Measurements from ENCODE around the gene SMURF2.

The SMURF2 gene

DNA sequence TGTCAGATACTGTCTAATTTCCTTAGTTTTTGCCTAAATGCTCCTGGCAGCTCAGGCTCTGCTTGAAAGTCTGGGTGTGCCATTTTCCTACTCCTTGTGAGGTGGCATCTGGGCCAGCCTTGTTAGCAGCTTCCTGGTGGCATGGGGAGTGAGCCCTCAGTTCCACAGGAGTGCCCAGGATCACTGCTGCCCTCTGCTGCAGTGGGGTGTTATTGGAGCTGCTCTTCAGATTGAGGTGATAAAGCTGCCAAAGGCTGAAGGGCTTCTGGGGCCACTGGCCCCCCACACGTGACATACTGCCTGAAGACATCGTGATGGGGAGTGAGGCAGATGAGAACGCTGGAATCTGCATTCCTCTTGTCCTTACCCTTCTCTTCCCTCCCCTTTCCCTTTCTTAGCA, 127.9 kb downstream of the SMURF2 start:
- Mint-ChIP-seq H3K27me3 (no peaks in the 10 kb centered on the region), H3K27ac (peak overlapping the region; percentile 16), H3K36me3 (peaks cover 7% of the 10 kb centered on the region), H3K9me3 (ENCODE audit: low read depth) (no peaks in the 10 kb centered on the region), H3K4me3 (no peak overlapping the region), H3K4me1 (ENCODE audit: low read depth) (no peaks in the 10 kb centered on the region)

DNA sequence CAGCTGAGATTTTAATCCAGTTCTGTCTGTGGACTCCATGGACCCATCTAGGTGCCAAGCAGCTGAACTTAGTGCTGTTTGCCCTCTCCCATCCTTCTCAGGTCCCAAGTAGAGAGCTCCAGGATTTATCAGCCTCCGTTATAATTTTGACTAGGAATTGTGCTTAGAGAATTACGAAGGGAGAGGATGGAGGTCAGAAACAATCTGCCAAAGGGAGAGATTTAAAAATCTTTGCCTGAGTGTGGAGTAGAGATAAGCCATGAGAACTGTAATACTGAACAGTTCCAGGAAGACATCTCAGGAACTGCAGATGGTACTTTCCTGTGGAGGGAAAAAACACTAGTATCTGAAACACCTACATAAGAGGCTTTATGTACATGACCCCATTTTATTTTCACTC, 128.3 kb downstream of the SMURF2 start:
- Mint-ChIP-seq H3K4me1 (ENCODE audit: low read depth) (no peaks in the 10 kb centered on the region), H3K9me3 (ENCODE audit: low read depth) (no peaks in the 10 kb centered on the region), H3K4me3 (no peak overlapping the region), H3K36me3 (peaks cover 9% of the 10 kb centered on the region), H3K27me3 (no peaks in the 10 kb centered on the region), H3K27ac (no peak overlapping the region)

DNA sequence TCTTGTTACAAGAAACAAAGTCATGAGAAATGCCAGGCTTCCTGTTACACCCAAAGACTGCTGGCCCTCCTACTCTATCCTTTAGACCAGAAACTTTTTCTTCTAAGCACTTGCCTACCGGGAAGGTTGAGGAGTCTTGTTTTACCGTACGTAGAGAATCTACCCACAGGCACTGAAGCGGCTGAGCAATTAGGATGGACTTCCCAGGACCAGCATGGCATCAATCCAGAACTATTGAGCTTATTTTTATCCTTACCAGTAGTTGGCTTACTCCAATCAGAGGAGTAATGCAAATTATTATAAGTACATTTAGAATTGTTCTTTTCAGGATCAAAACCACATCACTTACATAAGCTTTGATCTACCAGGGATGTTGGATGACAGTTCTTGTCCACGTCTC, 129.7 kb downstream of the SMURF2 start:
- no peaks in the 10 kb centered on the region for H3K4me1 Mint-ChIP-seq (ENCODE audit: low read depth)
- H3K27me3 Mint-ChIP-seq: no peaks in the 10 kb centered on the region
- H3K27ac Mint-ChIP-seq: peak overlapping the region; percentile 68
- no peaks in the 10 kb centered on the region for H3K9me3 Mint-ChIP-seq (ENCODE audit: low read depth)
- no peak overlapping the region for H3K4me3 Mint-ChIP-seq
- H3K36me3 Mint-ChIP-seq: peaks cover 9% of the 10 kb centered on the region

DNA sequence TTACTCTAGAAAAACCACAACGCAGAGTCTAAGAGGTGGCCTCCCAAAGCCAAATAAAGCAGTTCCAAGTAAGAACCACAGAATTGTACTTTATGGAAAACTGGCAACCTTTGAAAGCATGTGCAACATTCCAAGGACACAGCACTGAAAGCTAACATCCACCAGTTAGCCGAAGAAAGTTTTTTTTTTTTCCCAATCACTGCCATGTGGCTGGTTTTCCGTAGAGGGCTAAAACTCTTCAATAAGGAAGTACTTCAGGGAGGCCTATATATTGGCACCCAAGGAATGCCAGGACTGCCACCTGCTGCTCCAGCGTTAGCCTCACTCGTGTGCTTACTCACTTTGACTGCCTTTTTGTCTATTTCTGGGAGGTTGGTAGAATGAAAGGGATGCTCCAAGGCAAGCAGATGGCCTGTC, 130.1 kb downstream of the SMURF2 start:
- Mint-ChIP-seq H3K36me3 (peaks cover 9% of the 10 kb centered on the region), H3K27me3 (no peaks in the 10 kb centered on the region), H3K27ac (no peak overlapping the region), H3K9me3 (ENCODE audit: low read depth) (no peaks in the 10 kb centered on the region), H3K4me3 (no peak overlapping the region), H3K4me1 (ENCODE audit: low read depth) (no peaks in the 10 kb centered on the region)

DNA sequence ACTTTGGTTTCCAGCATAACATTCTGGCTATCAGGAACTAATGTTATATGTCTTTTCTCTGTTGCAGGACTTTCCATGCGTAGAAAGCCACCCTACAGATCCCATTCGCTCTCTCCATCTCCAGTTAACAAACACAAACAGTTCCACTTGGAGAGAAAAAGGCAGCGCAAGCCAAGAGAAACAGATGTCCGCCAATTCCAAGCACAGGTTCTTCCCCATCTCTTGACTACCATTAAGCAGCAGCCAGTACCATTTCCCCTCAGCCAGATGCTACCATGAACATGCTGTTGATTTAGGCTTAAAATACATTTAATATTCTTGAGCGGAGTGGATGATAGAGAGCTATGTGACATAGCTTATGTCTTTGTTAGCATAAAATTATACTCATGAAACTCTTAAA, 132.9 kb downstream of the SMURF2 start:
- Mint-ChIP-seq H3K4me1 (ENCODE audit: low read depth) (no peaks in the 10 kb centered on the region), H3K9me3 (ENCODE audit: low read depth) (no peaks in the 10 kb centered on the region), H3K36me3 (peaks cover 11% of the 10 kb centered on the region), H3K27me3 (no peaks in the 10 kb centered on the region), H3K27ac (peak overlapping the region; percentile 68), H3K4me3 (no peak overlapping the region)

DNA sequence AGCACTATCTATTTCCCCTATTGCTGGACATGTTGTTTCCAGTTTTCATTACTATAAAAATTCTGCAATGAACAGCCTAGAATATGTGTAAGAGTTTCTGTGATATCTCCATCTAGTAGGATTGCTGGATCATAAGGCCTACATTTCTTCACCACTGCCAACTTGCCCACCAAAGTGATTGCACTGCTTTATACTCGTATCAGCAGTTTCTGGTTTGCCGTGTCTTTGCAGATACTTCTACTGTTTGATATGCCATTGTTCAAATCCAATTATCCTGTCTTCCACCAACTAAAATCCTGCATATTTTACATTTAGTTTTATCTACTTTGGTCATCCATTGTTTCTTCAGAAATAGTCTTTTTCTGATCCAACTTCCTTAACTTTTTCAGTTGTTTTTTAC, 134.2 kb downstream of the SMURF2 start:
- Mint-ChIP-seq H3K4me1 (ENCODE audit: low read depth) (peaks cover under 1% of the 10 kb centered on the region), H3K36me3 (peaks cover 13% of the 10 kb centered on the region), H3K27me3 (no peaks in the 10 kb centered on the region), H3K4me3 (no peak overlapping the region), H3K9me3 (ENCODE audit: low read depth) (no peaks in the 10 kb centered on the region), H3K27ac (no peak overlapping the region)

DNA sequence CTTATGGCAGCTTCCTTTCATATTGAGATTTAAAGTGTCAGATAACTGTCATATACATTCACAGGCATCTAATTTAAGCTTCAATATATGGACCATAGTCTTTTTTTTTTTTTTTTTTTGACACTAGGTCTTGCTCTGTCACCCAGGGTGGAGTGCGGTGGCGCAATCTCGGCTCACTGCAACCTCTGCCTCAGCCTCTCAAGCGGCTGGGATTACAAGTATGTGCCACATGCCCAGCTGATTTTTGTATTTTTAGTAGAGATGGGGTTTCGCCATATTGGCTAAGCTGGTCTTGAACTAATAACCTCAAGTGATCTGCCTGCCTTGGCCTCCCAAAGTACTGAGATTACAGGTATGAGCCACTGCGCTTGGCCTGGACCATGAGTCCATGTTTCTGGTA, 141.7 kb downstream of the SMURF2 start:
- Mint-ChIP-seq H3K27me3 (no peaks in the 10 kb centered on the region), H3K4me3 (no peak overlapping the region), H3K4me1 (ENCODE audit: low read depth) (peaks cover 16% of the 10 kb centered on the region), H3K27ac (no peak overlapping the region), H3K36me3 (peaks cover 9% of the 10 kb centered on the region), H3K9me3 (ENCODE audit: low read depth) (no peaks in the 10 kb centered on the region)

DNA sequence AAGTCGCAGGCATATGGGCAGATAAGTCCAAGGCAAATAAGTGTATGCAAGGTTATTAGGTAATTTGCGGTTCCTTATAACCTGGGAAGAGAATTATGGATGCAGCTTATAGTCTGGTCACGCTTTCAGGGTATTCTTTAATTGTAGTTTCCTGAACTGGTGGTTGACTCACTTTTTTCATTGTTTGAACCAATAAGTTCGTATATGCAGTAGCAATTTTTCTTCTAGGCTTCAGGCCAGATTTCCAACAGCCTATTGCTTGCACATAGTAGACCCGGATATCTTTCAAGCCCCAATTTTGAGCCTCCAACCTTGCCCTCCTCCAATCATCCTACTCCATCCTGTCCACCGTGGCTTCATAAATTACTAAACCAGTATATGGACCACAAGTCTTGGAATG, 142.5 kb downstream of the SMURF2 start:
- Mint-ChIP-seq H3K4me1 (ENCODE audit: low read depth) (peaks cover 21% of the 10 kb centered on the region), H3K27me3 (no peaks in the 10 kb centered on the region), H3K27ac (no peak overlapping the region), H3K36me3 (peaks cover 9% of the 10 kb centered on the region), H3K9me3 (ENCODE audit: low read depth) (no peaks in the 10 kb centered on the region), H3K4me3 (no peak overlapping the region)

DNA sequence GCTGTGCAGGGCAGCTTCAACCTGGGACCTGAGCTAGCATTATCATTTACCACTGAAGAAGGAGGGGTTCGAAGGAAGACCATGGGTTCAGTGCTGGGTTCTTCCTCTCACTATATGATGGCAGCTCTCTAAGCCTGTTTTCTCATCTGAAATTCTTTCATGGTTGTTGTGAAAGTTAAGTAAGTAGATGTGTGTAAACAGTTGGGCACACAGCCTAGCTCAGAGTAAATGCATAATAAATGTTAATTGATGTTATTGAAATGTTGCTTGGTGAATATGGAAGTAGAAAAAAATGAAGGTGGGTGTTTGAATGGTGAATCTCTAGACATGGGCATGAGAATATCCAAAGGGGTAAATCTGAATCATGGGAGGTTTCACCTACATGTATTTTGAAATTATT, 146.3 kb downstream of the SMURF2 start:
- Mint-ChIP-seq H3K27ac (peak overlapping the region; percentile 0), H3K36me3 (peaks cover 4% of the 10 kb centered on the region), H3K9me3 (ENCODE audit: low read depth) (no peaks in the 10 kb centered on the region), H3K4me1 (ENCODE audit: low read depth) (peaks cover 35% of the 10 kb centered on the region), H3K4me3 (no peak overlapping the region), H3K27me3 (no peaks in the 10 kb centered on the region)

DNA sequence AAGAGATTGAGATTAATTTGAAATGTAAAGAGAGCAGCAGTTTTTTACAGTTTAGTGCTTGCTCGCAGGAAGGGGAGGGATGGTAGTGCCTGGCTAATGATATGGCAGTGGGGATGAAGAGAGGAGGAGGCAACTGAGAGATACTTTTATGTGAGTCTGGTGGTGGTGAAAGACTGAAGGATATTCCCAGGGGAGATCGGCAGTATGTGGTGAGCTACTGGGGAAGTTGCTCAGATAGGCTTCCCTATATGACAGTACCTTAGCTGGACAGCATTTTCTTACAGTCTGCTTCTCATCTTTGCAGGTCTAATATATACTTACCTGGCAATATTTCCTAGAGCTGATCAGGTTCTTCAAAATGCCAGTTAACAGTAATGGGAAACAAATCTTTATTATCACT, 146.7 kb downstream of the SMURF2 start:
- no peaks in the 10 kb centered on the region for H3K27me3 Mint-ChIP-seq
- H3K36me3 Mint-ChIP-seq: peaks cover 4% of the 10 kb centered on the region
- peak overlapping the region; percentile 46 for H3K27ac Mint-ChIP-seq

DNA sequence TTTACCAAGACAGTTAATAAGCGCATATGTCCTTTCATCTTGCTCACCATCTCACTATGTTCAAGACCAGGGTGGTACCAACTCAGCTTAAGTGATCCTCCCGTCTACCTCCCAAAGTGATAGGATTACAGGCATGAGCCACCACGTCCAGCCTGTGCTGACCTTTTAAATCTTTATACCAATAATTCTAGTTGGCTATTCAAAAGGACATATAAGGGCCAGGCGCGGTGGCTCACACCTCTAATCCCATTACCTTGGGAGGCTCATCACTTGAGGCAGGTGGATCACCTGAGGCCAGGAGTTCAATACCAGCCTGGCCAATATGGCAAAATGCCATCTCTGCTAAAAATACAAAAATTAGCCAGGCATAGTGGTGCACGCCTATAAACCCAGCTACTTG, 152.9 kb downstream of the SMURF2 start:
- peaks cover 14% of the 10 kb centered on the region for H3K36me3 Mint-ChIP-seq
- H3K4me1 Mint-ChIP-seq (ENCODE audit: low read depth): peaks cover 46% of the 10 kb centered on the region
- peak overlapping the region; percentile 66 for H3K4me3 Mint-ChIP-seq
- H3K27me3 Mint-ChIP-seq: no peaks in the 10 kb centered on the region
- H3K27ac Mint-ChIP-seq: no peak overlapping the region
- no peaks in the 10 kb centered on the region for H3K9me3 Mint-ChIP-seq (ENCODE audit: low read depth)

More for the DNA sequence above, 146.7 kb downstream of the SMURF2 start:
- H3K4me1 Mint-ChIP-seq (ENCODE audit: low read depth): peaks cover 37% of the 10 kb centered on the region
- no peak overlapping the region for H3K4me3 Mint-ChIP-seq
- H3K9me3 Mint-ChIP-seq (ENCODE audit: low read depth): no peaks in the 10 kb centered on the region

DNA sequence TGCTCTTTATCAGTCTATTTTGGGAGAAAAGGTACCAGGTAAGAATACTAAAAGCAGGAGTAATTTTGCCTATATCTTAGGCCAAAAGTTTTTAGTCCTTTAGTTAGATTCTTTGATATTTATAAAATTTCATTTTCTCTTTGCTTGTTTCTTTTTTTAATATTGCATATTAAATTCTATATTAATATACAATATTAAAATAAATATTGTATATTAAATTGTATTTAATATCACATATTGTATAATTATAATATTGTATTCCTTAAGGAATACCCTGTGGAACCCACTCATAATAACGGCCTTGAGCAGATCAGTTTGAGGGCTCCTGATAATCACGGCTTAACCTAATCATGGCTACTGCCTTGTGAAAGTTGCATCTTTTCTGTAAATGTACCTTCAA, 153.4 kb downstream of the SMURF2 start:
- H3K27ac Mint-ChIP-seq: no peak overlapping the region
- peaks cover 50% of the 10 kb centered on the region for H3K4me1 Mint-ChIP-seq (ENCODE audit: low read depth)
- H3K9me3 Mint-ChIP-seq (ENCODE audit: low read depth): no peaks in the 10 kb centered on the region
- no peaks in the 10 kb centered on the region for H3K27me3 Mint-ChIP-seq
- H3K36me3 Mint-ChIP-seq: peaks cover 17% of the 10 kb centered on the region
- H3K4me3 Mint-ChIP-seq: peak overlapping the region; percentile 100

DNA sequence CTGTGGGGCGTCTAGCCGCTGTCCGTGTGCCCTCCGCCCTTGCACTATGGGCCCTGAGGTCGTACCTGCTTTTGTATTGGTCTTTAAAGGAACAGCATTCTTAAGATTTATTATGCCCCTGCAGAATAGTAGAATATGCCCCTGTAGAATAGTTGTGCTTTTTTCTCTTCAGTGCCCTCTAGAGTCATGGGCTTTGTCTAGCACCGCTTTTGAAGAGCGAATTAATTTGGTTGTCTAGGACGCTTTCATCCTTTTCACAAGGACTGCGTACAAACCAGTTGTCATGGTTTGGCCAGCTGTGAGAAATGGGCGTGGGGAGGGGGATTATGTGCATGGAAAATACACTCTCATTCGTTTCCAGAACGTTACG, 154.7 kb downstream of the SMURF2 start:
- peaks cover 24% of the 10 kb centered on the region for H3K36me3 Mint-ChIP-seq
- H3K4me1 Mint-ChIP-seq (ENCODE audit: low read depth): peaks cover 56% of the 10 kb centered on the region
- H3K27me3 Mint-ChIP-seq: no peaks in the 10 kb centered on the region
- peak overlapping the region; percentile 100 for H3K4me3 Mint-ChIP-seq
- peak overlapping the region; percentile 100 for H3K27ac Mint-ChIP-seq
- H3K9me3 Mint-ChIP-seq (ENCODE audit: low read depth): no peaks in the 10 kb centered on the region

DNA sequence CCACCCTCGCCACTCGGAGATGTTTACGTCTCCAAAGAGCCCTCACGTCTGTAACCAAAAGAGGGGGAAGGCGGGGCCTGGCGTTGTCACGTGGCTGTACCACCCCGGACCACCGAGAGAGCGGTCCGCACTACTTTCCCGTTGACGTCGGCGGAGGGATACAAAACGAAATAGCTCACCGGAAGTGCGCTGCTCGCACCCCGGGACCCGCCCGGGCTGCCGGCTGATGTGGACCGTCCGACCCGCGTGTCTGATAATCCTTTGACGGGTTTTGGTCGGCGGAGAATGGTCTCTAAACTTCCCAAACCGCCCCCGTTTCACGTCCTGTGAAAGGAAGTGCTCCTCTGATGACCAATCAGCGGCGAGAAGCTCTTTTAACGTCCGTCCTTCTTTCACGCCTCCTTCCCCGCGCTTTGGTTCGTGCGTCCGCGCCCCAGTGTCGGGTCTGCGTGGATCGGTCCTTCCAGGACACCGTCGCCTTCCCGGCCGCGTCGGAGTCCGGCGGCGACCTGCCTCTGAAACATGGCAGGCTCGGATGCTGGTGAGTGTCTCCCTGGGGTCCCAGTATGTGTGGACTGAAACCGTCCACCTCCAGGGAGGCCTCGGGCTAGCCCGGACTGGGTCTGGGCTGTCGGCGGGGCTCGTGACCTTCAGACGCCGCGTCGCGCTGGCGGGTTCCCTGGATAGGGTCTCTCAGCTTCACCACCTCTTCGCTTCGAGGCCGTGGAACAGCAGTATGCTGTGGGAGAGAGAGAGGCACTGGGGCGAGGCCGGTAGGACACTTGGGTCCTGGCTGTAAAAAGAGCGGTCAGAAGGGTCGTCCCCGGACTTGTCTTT, 155.3 kb downstream of the SMURF2 start, which contains the start of gene CEP95:
CEP95 (plus strand) TSS at position 402 of the 837 bp plus-strand sequence; CDS start at position 523, 121 bp downstream.
- Mint-ChIP-seq H3K36me3 (peaks cover 30% of the 10 kb centered on the region), H3K4me1 (ENCODE audit: low read depth) (peaks cover 59% of the 10 kb centered on the region), H3K9me3 (ENCODE audit: low read depth) (no peaks in the 10 kb centered on the region), H3K4me3 (peak within 1 kb of the TSS; percentile 100), H3K27ac (peak within 1 kb of the TSS; percentile 100), H3K27me3 (no peaks in the 10 kb centered on the region)

DNA sequence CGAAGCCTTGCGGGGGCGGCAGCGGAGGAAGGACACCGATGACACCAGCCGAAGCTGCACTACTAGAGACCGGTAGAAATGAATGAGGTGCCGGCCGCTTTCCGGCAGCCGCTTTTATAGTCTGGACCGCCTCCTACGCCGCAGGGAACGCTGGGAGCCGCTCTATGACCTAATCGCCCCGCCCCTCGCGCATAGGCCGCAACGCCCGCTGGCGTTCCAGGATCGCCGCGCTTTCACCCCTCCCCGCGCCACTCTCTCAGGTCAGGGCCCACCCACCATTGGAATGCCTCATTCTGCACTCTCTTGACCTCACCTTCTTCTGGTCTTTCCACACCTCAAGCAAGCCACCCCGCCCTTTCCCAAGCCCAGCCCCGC, 155.9 kb downstream of the SMURF2 start, which contains the start of gene DDX5:
DDX5 (minus strand) TSS at position 89 of the 375 bp plus-strand sequence. CDS start 170 bp downstream, outside the sequence.
- no peaks in the 10 kb centered on the region for H3K27me3 Mint-ChIP-seq
- no peaks in the 10 kb centered on the region for H3K9me3 Mint-ChIP-seq (ENCODE audit: low read depth)
- peaks cover 61% of the 10 kb centered on the region for H3K4me1 Mint-ChIP-seq (ENCODE audit: low read depth)
- peaks cover 32% of the 10 kb centered on the region for H3K36me3 Mint-ChIP-seq
- H3K4me3 Mint-ChIP-seq: peak within 1 kb of the TSS; percentile 100
- H3K27ac Mint-ChIP-seq: peak within 1 kb of the TSS; percentile 100

Measured in activated naive CD8-positive, alpha-beta T cell (primary cell).